HEK293T (cell line): ENCODE data around the gene APBA3.

Experiments
- ARNT ChIP-seq: fragments of 450-650 bp; IDR thresholded peaks from 2 replicates; pipeline ENCODE4 v1.6.1; 2017; ENCODE audit warnings: mild to moderate bottlenecking
- BHLHE40 ChIP-seq: fragments of 450-650 bp; IDR thresholded peaks from 2 replicates; pipeline ENCODE4 v1.6.1; 2016; ENCODE audit warnings: mild to moderate bottlenecking, moderate library complexity, borderline replicate concordance
- FOXM1 ChIP-seq: fragments of 450-650 bp; IDR thresholded peaks from 2 replicates; pipeline ENCODE4 v1.6.1; 2017; ENCODE audit warnings: mild to moderate bottlenecking, borderline replicate concordance
- NFRKB ChIP-seq: fragments of 450-650 bp; IDR thresholded peaks from 2 replicates; pipeline ENCODE4 v1.6.1; 2016; ENCODE audit warnings: mild to moderate bottlenecking, moderate library complexity
- SUZ12 ChIP-seq: fragments of 450-650 bp; IDR thresholded peaks from 2 replicates; pipeline ENCODE4 v1.6.1; 2016; ENCODE audit warnings: mild to moderate bottlenecking

GRCh38 chr19:3803986-3804385 is 42.5 kb upstream of the APBA3 start:
- TF ChIP-seq FOXM1, result no peak
- TF ChIP-seq ARNT, result no peak
- TF ChIP-seq NFRKB, result no peak
- TF ChIP-seq BHLHE40, result no peak
- TF ChIP-seq SUZ12, result no peak
